Measurements from ENCODE around the gene INHBB.
"Not testable (repeated sequence)": the region's sequence is repeated elsewhere in the genome, so short reads cannot be mapped to it uniquely, and the experiment has no call there.

INHBB gene

GRCh38 chr2:120376679-120377640 is 31.0 kb downstream of the INHBB start:
- H3K4me3 ChIP-seq (ENCODE audit: low read depth, low read length): no peak overlapping the region

GRCh38 chr2:120378605-120379004 is 32.7 kb downstream of the INHBB start:
- H3K4me3 ChIP-seq (ENCODE audit: low read depth, low read length): no peak overlapping the region

GRCh38 chr2:120379916-120380893 is 34.3 kb downstream of the INHBB start:
- H3K4me3 ChIP-seq (ENCODE audit: low read depth, low read length): no peak overlapping the region

GRCh38 chr2:120381192-120381591 is 35.3 kb downstream of the INHBB start:
- H3K4me3 ChIP-seq (ENCODE audit: low read depth, low read length): no peak overlapping the region

GRCh38 chr2:120381661-120382060 is 35.7 kb downstream of the INHBB start:
- H3K4me3 ChIP-seq (ENCODE audit: low read depth, low read length): no peak overlapping the region

- no peak overlapping the region for H3K4me3 ChIP-seq (ENCODE audit: low read depth, low read length)
These were observed 36.7 kb downstream of the INHBB start for GRCh38 chr2:120382541-120383144.

- H3K4me3 ChIP-seq (ENCODE audit: low read depth, low read length): no peak overlapping the region
These were observed 37.3 kb downstream of the INHBB start for GRCh38 chr2:120383191-120383590.

- no peak overlapping the region for H3K4me3 ChIP-seq (ENCODE audit: low read depth, low read length)
These were observed 37.9 kb downstream of the INHBB start for GRCh38 chr2:120383631-120384340.

GRCh38 chr2:120384486-120385354 is 38.8 kb downstream of the INHBB start:
- H3K4me3 ChIP-seq (ENCODE audit: low read depth, low read length): no peak overlapping the region

- H3K4me3 ChIP-seq (ENCODE audit: low read depth, low read length): no peak overlapping the region
These were observed 39.6 kb downstream of the INHBB start for GRCh38 chr2:120385355-120386127.

GRCh38 chr2:120388222-120389035 is 42.5 kb downstream of the INHBB start:
- no peak overlapping the region for H3K4me3 ChIP-seq (ENCODE audit: low read depth, low read length)

GRCh38 chr2:120389036-120389391 is 43.1 kb downstream of the INHBB start:
- no peak overlapping the region for H3K4me3 ChIP-seq (ENCODE audit: low read depth, low read length)

GRCh38 chr2:120390381-120391055 is 44.6 kb downstream of the INHBB start:
- H3K4me3 ChIP-seq (ENCODE audit: low read depth, low read length): no peak overlapping the region

- not testable (repeated sequence) for H3K4me3 ChIP-seq (ENCODE audit: low read depth, low read length)
These were observed 45.4 kb downstream of the INHBB start for GRCh38 chr2:120391382-120391781.

- no peak overlapping the region for H3K4me3 ChIP-seq (ENCODE audit: low read depth, low read length)
These were observed 46.2 kb downstream of the INHBB start for GRCh38 chr2:120391911-120392665.

- H3K4me3 ChIP-seq (ENCODE audit: low read depth, low read length): no peak overlapping the region
These were observed 47.0 kb downstream of the INHBB start for GRCh38 chr2:120392923-120393322.

GRCh38 chr2:120393456-120393855 is 47.5 kb downstream of the INHBB start:
- no peak overlapping the region for H3K4me3 ChIP-seq (ENCODE audit: low read depth, low read length)

Measured in iPS-11a (cell line).